A673 (cell line): Measurements from ENCODE around the gene PKNOX2. TPM values are rescaled to one million over a fixed set of nuclear protein-coding genes. Genes with fewer than 3 reads are reported as not detected.

Experiments
- BruUV-seq: library from RNA; stranded (reverse); fragments of 400-500 nt; replicated peaks from 2 replicates; lab custom pipeline; 2021; lab: Mats Ljungman, UMichigan
- CTCF ChIA-PET: fragments of 300-600 bp; sonication (Branson Sonifier 250); formaldehyde crosslinking; loops from one replicate; lab custom pipeline; 2022; ENCODE audit warnings: antibody characterized with exemption; lab: Charles Lee
- POLR2A ChIA-PET: fragments of 300-600 bp; sonication (Branson Sonifier 250); formaldehyde crosslinking; loops from one replicate; lab custom pipeline; 2022; ENCODE audit warnings: antibody characterized with exemption; ENCODE audit not compliant: low non-redundant PET; lab: Charles Lee
- DNase-seq: peaks from one replicate; pipeline ENCODE4 v3.0.0-alpha.2; 2015; ENCODE audit warnings: low spot score
- H3K27ac ChIP-seq: fragments of 200-600 bp; sonication (generic); 2 replicates; pipeline ENCODE4 v1.5.1; 2016; ENCODE audit warnings: mixed run types, low read depth, mild to moderate bottlenecking, mixed read lengths, antibody characterized with exemption, low read length; ENCODE audit not compliant: poor library complexity, severe bottlenecking
- H3K27me3 ChIP-seq: fragments of 200-600 bp; sonication (generic); replicated peaks from 2 replicates; pipeline ENCODE4 v1.6.1; 2017; ENCODE audit warnings: mixed run types, low read depth, mild to moderate bottlenecking, mixed read lengths, antibody characterized with exemption, low read length; ENCODE audit not compliant: insufficient read depth, poor library complexity
- H3K36me3 ChIP-seq: fragments of 200-600 bp; sonication (generic); 2 replicates; pipeline ENCODE4 v1.6.1; 2016; ENCODE audit warnings: mixed run types, mild to moderate bottlenecking, mixed read lengths, antibody characterized with exemption, low read length; ENCODE audit not compliant: insufficient read depth, poor library complexity, severe bottlenecking
- H3K4me1 ChIP-seq: fragments of 200-600 bp; sonication (generic); 2 replicates; pipeline ENCODE4 v1.6.1; 2017; ENCODE audit warnings: mixed run types, mild to moderate bottlenecking, mixed read lengths, antibody characterized with exemption, low read length; ENCODE audit not compliant: insufficient read depth, poor library complexity, severe bottlenecking
- H3K4me3 ChIP-seq: fragments of 200-600 bp; sonication (generic); 2 replicates; pipeline ENCODE4 v1.5.1; 2016; ENCODE audit warnings: low read depth, mixed run types, mild to moderate bottlenecking, mixed read lengths, low read length; ENCODE audit not compliant: poor library complexity, severe bottlenecking
- H3K9me3 ChIP-seq: fragments of 200-600 bp; sonication (generic); 2 replicates; pipeline ENCODE4 v1.6.1; 2016; ENCODE audit warnings: mixed run types, low read depth, mild to moderate bottlenecking, mixed read lengths, antibody characterized with exemption, low read length; ENCODE audit not compliant: poor library complexity, severe bottlenecking
- EZH2 ChIP-seq: fragments of 200-600 bp; sonication (generic); IDR thresholded peaks from 2 replicates; pipeline ENCODE4 v1.6.1; 2017; ENCODE audit warnings: borderline replicate concordance, low read depth, mild to moderate bottlenecking, mixed read lengths, antibody characterized with exemption, low read length; ENCODE audit not compliant: poor library complexity, severe bottlenecking
- intact Hi-C: fragments of 100-400 bp; cut with micrococcal nuclease; formaldehyde crosslinking; loops from one replicate; pipeline ENCODE4 v1.10.0; 2022; ENCODE audit not compliant: unreplicated experiment
- total RNA-seq: library from RNA; stranded (reverse); gene quantifications from 2 replicates; pipeline ENCODE4 v1.2.3, GENCODE V29; 2021
- TF ChIP-seq, protein P1 (sequence below): fragments of 300-800, 200-600 bp; sonication (generic); conservative IDR thresholded peaks from 2 replicates; pipeline ENCODE4 v1.5.1; 2017; ENCODE audit warnings: low read depth, mild to moderate bottlenecking, antibody characterized with exemption, low read length, moderate library complexity, mixed read lengths

PKNOX2 gene
- total RNA-seq, 1 experiment from 2014 or later: 1.1 TPM

DNA sequence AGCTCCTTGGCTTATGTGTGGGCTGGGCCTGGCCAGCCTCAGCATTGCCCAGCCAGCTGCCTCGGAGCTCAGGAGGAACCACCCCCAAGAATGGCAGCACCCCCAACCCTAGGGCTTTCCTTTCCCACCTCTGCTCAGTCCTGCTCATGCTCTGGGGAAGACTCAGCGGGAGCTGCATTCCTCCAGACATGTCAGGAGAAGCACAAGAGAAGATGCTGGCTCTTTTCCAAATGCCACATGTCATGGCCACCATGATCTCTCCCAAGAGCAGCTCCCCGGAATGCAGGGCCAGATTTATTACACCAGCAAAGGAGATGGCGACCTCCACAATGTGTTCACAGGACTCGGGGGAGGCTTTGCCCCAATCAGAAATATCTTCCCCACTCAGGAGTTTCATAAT lies 143.7 kb downstream of the PKNOX2 start:
- POLR2A ChIA-PET: interaction anchor here (0.7 kb wide), 1 partner anchor 97 kb away, joined by 5 read pairs; no protein-coding TSS in a partner anchor
- Histone ChIP-seq H3K4me1 (no peaks in the 10 kb centered on the region), H3K9me3 (no peaks in the 10 kb centered on the region), H3K36me3 (no peaks in the 10 kb centered on the region), H3K27ac (no peak overlapping the region), H3K4me3 (no peak overlapping the region), H3K27me3 (peaks cover 3% of the 10 kb centered on the region)
- no TSS peak for BruUV-seq
- intact Hi-C loops: no loop called here
- no peak for DNase-seq
- TF ChIP-seq, protein P1, sequence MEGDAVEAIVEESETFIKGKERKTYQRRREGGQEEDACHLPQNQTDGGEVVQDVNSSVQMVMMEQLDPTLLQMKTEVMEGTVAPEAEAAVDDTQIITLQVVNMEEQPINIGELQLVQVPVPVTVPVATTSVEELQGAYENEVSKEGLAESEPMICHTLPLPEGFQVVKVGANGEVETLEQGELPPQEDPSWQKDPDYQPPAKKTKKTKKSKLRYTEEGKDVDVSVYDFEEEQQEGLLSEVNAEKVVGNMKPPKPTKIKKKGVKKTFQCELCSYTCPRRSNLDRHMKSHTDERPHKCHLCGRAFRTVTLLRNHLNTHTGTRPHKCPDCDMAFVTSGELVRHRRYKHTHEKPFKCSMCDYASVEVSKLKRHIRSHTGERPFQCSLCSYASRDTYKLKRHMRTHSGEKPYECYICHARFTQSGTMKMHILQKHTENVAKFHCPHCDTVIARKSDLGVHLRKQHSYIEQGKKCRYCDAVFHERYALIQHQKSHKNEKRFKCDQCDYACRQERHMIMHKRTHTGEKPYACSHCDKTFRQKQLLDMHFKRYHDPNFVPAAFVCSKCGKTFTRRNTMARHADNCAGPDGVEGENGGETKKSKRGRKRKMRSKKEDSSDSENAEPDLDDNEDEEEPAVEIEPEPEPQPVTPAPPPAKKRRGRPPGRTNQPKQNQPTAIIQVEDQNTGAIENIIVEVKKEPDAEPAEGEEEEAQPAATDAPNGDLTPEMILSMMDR: no peak
- no peak for TF ChIP-seq EZH2
- CTCF ChIA-PET: no interaction called here

DNA sequence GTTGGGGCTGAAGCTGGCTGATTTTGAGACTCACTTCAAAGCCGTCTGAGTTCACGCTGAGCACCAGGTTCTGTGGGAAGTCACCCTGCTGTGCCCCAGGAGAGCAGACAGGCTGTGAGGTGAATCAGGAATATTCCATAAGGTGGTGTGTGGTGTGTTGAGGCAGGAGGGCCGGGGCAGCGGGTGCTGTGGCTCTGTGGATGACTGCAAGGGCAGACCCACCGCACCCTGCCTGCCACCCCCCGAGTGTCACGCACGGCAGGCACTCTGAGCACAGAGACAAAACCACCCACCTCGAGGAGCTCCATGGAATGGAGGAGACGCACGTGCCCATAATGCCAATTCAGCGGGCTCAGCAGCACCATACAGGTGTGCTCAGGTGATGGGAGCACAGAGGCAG lies 147.8 kb downstream of the PKNOX2 start:
- no peak for DNase-seq
- Histone ChIP-seq H3K27me3 (peaks cover 3% of the 10 kb centered on the region), H3K9me3 (no peaks in the 10 kb centered on the region), H3K4me3 (no peak overlapping the region), H3K36me3 (no peaks in the 10 kb centered on the region), H3K27ac (no peak overlapping the region), H3K4me1 (no peaks in the 10 kb centered on the region)
- ChIA-PET CTCF (no interaction called here), POLR2A (no interaction called here)
- intact Hi-C loops: no loop called here
- BruUV-seq: no TSS peak
- TF ChIP-seq, protein P1: no peak
- no peak for TF ChIP-seq EZH2

DNA sequence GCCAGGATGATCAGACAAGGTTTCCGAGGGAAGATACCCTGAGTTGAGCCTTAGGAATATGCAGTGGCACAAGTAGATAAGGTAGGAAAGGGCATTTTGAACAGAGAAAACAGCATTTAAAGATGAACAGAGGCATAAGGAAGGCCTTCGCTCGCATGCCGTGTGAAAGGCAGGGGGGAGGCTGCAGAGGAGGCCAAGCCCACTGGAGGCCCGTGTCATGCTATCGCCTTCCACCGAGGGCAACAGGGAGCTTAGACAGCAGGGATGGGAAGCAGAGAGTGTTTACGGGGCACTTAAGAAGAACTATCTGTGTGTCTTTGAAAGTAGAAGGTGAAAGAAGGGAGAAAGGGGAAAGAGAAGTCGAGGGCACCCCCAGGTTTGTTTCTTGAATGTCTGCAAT lies 148.3 kb downstream of the PKNOX2 start:
- no peaks in the 10 kb centered on the region for H3K9me3 ChIP-seq
- no peaks in the 10 kb centered on the region for H3K4me1 ChIP-seq
- TF ChIP-seq EZH2: no peak
- TF ChIP-seq, protein P1: no peak
- ChIA-PET POLR2A (no interaction called here), CTCF (no interaction called here)
- no TSS peak for BruUV-seq
- intact Hi-C loops: no loop called here
- no peak for DNase-seq
- H3K27ac ChIP-seq: no peak overlapping the region
- H3K36me3 ChIP-seq: no peaks in the 10 kb centered on the region
- peaks cover 3% of the 10 kb centered on the region for H3K27me3 ChIP-seq
- no peak overlapping the region for H3K4me3 ChIP-seq
